ENCODE measurements around the gene ADAM12.

Gene ADAM12

DNA sequence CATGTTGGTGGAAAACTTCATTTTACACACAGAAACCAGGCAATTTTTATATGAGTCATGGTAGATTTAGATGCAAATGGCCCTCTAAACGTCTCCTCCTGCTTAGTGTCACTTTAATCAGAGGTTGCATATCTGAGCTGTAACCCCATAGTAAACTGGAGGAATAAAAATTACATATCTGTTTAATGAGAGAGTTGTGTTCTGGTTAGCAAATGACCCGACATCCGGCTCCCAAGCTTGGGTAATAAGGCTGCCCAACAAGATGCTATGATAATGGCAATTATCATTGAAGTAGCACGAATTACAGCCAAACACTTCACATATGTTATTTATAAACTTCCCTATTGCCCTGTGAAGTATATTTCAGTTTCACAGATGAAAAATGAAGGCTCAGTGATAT is 10.6 kb upstream of the ADAM12 start:
- H3K9me3 ChIP-seq (ENCODE audit: insufficient read depth, low read length) = no peaks in the 10 kb centered on the region
- no peaks in the 10 kb centered on the region for H3K36me3 ChIP-seq (ENCODE audit: insufficient read depth, insufficient read length, low read length)
- H3K9ac ChIP-seq (ENCODE audit: insufficient read length, low read depth) = no peak overlapping the region
- H3K27me3 ChIP-seq (ENCODE audit: insufficient read depth, insufficient read length) = no peaks in the 10 kb centered on the region
- no peak overlapping the region for H3K4me3 ChIP-seq (ENCODE audit: insufficient read length, low read depth)
- no peak for TF ChIP-seq SUZ12 (IDR thresholded peaks at IDR 0.05; ENCODE audit: extremely low read depth, insufficient read depth, insufficient read length)
- TF ChIP-seq YY1 (IDR thresholded peaks at IDR 0.05; ENCODE audit: insufficient read depth, insufficient read length) = no peak
- no peak for TF ChIP-seq ZNF274 (IDR thresholded peaks at IDR 0.05; ENCODE audit: low read depth, low read length)
- no peak for DNase-seq (ENCODE audit: low read depth, low spot score)
- no peaks in the 10 kb centered on the region for H3K4me1 ChIP-seq (ENCODE audit: insufficient read depth, insufficient read length)

GRCh38 chr10:126398383-126398743 is 10.1 kb upstream of the ADAM12 start:
- TF ChIP-seq SUZ12 (IDR thresholded peaks at IDR 0.05; ENCODE audit: extremely low read depth, insufficient read depth, insufficient read length) (no peak), ZNF274 (IDR thresholded peaks at IDR 0.05; ENCODE audit: low read depth, low read length) (no peak), YY1 (IDR thresholded peaks at IDR 0.05; ENCODE audit: insufficient read depth, insufficient read length) (no peak)
- no peak for DNase-seq (ENCODE audit: low read depth, low spot score)
- H3K4me1 ChIP-seq (ENCODE audit: insufficient read depth, insufficient read length) = no peaks in the 10 kb centered on the region
- no peaks in the 10 kb centered on the region for H3K27me3 ChIP-seq (ENCODE audit: insufficient read depth, insufficient read length)
- H3K9ac ChIP-seq (ENCODE audit: insufficient read length, low read depth) = no peak overlapping the region
- H3K4me3 ChIP-seq (ENCODE audit: insufficient read length, low read depth) = no peak overlapping the region
- H3K9me3 ChIP-seq (ENCODE audit: insufficient read depth, low read length) = no peaks in the 10 kb centered on the region; the same call in 1 of the 2 replicates
- H3K36me3 ChIP-seq (ENCODE audit: insufficient read depth, insufficient read length, low read length) = no peaks in the 10 kb centered on the region

DNA sequence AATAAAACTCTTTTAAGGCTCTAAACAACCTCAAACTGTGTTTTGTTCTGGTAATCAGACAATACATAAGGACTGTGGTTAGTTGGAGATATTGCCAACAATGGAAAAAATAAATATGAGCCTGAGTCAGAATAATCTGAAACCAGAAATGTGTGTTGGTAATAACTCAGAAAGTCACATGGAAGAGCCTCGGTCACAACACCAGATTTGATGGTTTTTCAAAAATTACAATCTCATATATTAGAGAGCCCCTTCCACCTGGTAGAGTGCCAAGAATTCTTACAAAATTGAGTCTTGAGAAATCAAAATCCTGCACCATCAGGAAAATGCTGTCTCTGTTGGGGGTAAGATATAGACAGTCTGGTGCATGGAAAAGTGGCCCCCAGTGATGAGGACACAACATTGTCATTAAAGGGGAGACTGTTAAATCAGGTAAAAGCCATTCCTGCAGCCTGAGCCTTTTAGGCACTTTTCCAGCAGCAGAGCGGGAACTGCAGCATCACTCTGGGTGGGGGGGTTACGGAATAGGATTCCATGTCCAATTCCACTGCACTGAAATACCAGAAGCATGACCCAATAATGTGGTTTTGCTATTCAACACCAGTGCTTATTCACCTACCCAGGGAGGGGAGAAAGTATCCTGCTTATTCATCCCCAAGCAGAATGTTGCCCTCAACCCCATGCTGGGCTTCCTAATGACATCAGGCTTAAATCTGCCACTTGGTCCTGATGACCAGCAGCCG is 9.5 kb upstream of the ADAM12 start:
- Histone ChIP-seq H3K4me3 (ENCODE audit: insufficient read length, low read depth) (no peak overlapping the region), H3K9ac (ENCODE audit: insufficient read length, low read depth) (no peak overlapping the region), H3K4me1 (ENCODE audit: insufficient read depth, insufficient read length) (no peaks in the 10 kb centered on the region), H3K36me3 (ENCODE audit: insufficient read depth, insufficient read length, low read length) (no peaks in the 10 kb centered on the region), H3K27me3 (ENCODE audit: insufficient read depth, insufficient read length) (no peaks in the 10 kb centered on the region), H3K9me3 (ENCODE audit: insufficient read depth, low read length) (no peaks in the 10 kb centered on the region; the same call in 1 of the 2 replicates)
- TF ChIP-seq SUZ12 (IDR thresholded peaks at IDR 0.05; ENCODE audit: extremely low read depth, insufficient read depth, insufficient read length) = no peak
- TF ChIP-seq ZNF274 (IDR thresholded peaks at IDR 0.05; ENCODE audit: low read depth, low read length) = no peak
- TF ChIP-seq YY1 (IDR thresholded peaks at IDR 0.05; ENCODE audit: insufficient read depth, insufficient read length) = no peak
- DNase-seq (ENCODE audit: low read depth, low spot score) = peak; percentile 32

GRCh38 chr10:126397156-126397555 is 8.9 kb upstream of the ADAM12 start:
- no peaks in the 10 kb centered on the region for H3K36me3 ChIP-seq (ENCODE audit: insufficient read depth, insufficient read length, low read length)
- no peaks in the 10 kb centered on the region for H3K27me3 ChIP-seq (ENCODE audit: insufficient read depth, insufficient read length)
- DNase-seq (ENCODE audit: low read depth, low spot score) = no peak
- no peaks in the 10 kb centered on the region for H3K4me1 ChIP-seq (ENCODE audit: insufficient read depth, insufficient read length)
- H3K4me3 ChIP-seq (ENCODE audit: insufficient read length, low read depth) = no peak overlapping the region
- no peak for TF ChIP-seq SUZ12 (IDR thresholded peaks at IDR 0.05; ENCODE audit: extremely low read depth, insufficient read depth, insufficient read length)
- no peak for TF ChIP-seq YY1 (IDR thresholded peaks at IDR 0.05; ENCODE audit: insufficient read depth, insufficient read length)
- no peak for TF ChIP-seq ZNF274 (IDR thresholded peaks at IDR 0.05; ENCODE audit: low read depth, low read length)
- H3K9me3 ChIP-seq (ENCODE audit: insufficient read depth, low read length) = no peaks in the 10 kb centered on the region; the same call in 1 of the 2 replicates
- H3K9ac ChIP-seq (ENCODE audit: insufficient read length, low read depth) = no peak overlapping the region

GRCh38 chr10:126394948-126395347 is 6.7 kb upstream of the ADAM12 start:
- no peak overlapping the region for H3K4me3 ChIP-seq (ENCODE audit: insufficient read length, low read depth)
- H3K9me3 ChIP-seq (ENCODE audit: insufficient read depth, low read length) = no peaks in the 10 kb centered on the region; the same call in 1 of the 2 replicates
- no peak overlapping the region for H3K9ac ChIP-seq (ENCODE audit: insufficient read length, low read depth)
- H3K36me3 ChIP-seq (ENCODE audit: insufficient read depth, insufficient read length, low read length) = no peaks in the 10 kb centered on the region
- TF ChIP-seq SUZ12 (IDR thresholded peaks at IDR 0.05; ENCODE audit: extremely low read depth, insufficient read depth, insufficient read length) (no peak), YY1 (IDR thresholded peaks at IDR 0.05; ENCODE audit: insufficient read depth, insufficient read length) (no peak), ZNF274 (IDR thresholded peaks at IDR 0.05; ENCODE audit: low read depth, low read length) (no peak)
- peaks cover 5% of the 10 kb centered on the region for H3K27me3 ChIP-seq (ENCODE audit: insufficient read depth, insufficient read length)
- DNase-seq (ENCODE audit: low read depth, low spot score) = no peak
- H3K4me1 ChIP-seq (ENCODE audit: insufficient read depth, insufficient read length) = no peaks in the 10 kb centered on the region

- DNase-seq (ENCODE audit: low read depth, low spot score) = no peak
- TF ChIP-seq SUZ12 (IDR thresholded peaks at IDR 0.05; ENCODE audit: extremely low read depth, insufficient read depth, insufficient read length) (no peak), ZNF274 (IDR thresholded peaks at IDR 0.05; ENCODE audit: low read depth, low read length) (no peak), YY1 (IDR thresholded peaks at IDR 0.05; ENCODE audit: insufficient read depth, insufficient read length) (no peak)
- H3K4me3 ChIP-seq (ENCODE audit: insufficient read length, low read depth) = no peak overlapping the region
- H3K9me3 ChIP-seq (ENCODE audit: insufficient read depth, low read length) = no peaks in the 10 kb centered on the region; the same call in 1 of the 2 replicates
- no peak overlapping the region for H3K9ac ChIP-seq (ENCODE audit: insufficient read length, low read depth)
- no peaks in the 10 kb centered on the region for H3K4me1 ChIP-seq (ENCODE audit: insufficient read depth, insufficient read length)
- H3K36me3 ChIP-seq (ENCODE audit: insufficient read depth, insufficient read length, low read length) = no peaks in the 10 kb centered on the region
- peaks cover 24% of the 10 kb centered on the region for H3K27me3 ChIP-seq (ENCODE audit: insufficient read depth, insufficient read length)
These were observed 4.8 kb upstream of the ADAM12 start for GRCh38 chr10:126393076-126393475.

DNA sequence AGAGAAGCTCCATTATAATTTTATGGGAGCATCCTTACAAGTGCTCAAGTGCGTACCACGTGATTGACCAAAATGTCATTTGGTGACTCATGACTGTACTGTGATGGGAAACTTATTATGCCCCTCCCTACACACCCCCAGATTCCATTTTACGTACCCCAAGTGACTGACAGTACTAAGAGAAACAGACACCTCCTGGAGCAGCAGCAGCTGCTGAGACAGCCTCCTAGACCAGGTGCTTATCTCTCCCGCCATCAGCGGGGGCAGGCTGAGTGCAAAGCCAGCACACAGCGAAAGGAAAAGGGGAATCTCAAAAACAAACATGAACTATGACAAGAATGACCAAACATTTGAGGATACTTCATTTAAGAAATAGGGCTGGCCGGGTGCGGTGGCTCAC is 4.2 kb upstream of the ADAM12 start:
- no peaks in the 10 kb centered on the region; the same call in 1 of the 2 replicates for H3K9me3 ChIP-seq (ENCODE audit: insufficient read depth, low read length)
- no peak for DNase-seq (ENCODE audit: low read depth, low spot score)
- TF ChIP-seq ZNF274 (IDR thresholded peaks at IDR 0.05; ENCODE audit: low read depth, low read length) (no peak), SUZ12 (IDR thresholded peaks at IDR 0.05; ENCODE audit: extremely low read depth, insufficient read depth, insufficient read length) (no peak), YY1 (IDR thresholded peaks at IDR 0.05; ENCODE audit: insufficient read depth, insufficient read length) (no peak)
- no peaks in the 10 kb centered on the region for H3K36me3 ChIP-seq (ENCODE audit: insufficient read depth, insufficient read length, low read length)
- H3K4me1 ChIP-seq (ENCODE audit: insufficient read depth, insufficient read length) = no peaks in the 10 kb centered on the region
- H3K9ac ChIP-seq (ENCODE audit: insufficient read length, low read depth) = no peak overlapping the region
- peaks cover 30% of the 10 kb centered on the region for H3K27me3 ChIP-seq (ENCODE audit: insufficient read depth, insufficient read length)
- H3K4me3 ChIP-seq (ENCODE audit: insufficient read length, low read depth) = no peak overlapping the region

Data from NT2/D1 (cell line).